Muscle layer of duodenum (tissue), 2 donors: ENCODE results near the gene POPDC2.

Experiments
- H3K27ac ChIP-seq: one replicate; pipeline ENCODE4 v1.7.0; 2013; ENCODE audit warnings: mild to moderate bottlenecking, low read length
- H3K27me3 ChIP-seq: one replicate; pipeline ENCODE4 v1.7.0; 2013; ENCODE audit warnings: low read depth, mild to moderate bottlenecking, control low read depth, low read length
- H3K36me3 ChIP-seq, 2 donors: one replicate each; pipeline ENCODE4 v1.7.0; 2013; ENCODE audit warnings: low read length in 2 of 2, control low read depth in 1 of 2, mild to moderate bottlenecking in 1 of 2; ENCODE audit not compliant: insufficient read depth in 2 of 2, control insufficient read depth in 1 of 2
- H3K4me1 ChIP-seq, 2 donors: one replicate each; pipeline ENCODE4 v1.7.0; 2013; ENCODE audit warnings: low read length in 2 of 2, mild to moderate bottlenecking in 2 of 2, control low read depth in 1 of 2, moderate library complexity in 1 of 2; ENCODE audit not compliant: insufficient read depth in 2 of 2, control insufficient read depth in 1 of 2
- H3K4me3 ChIP-seq, 2 donors: one replicate each; pipeline ENCODE4 v1.7.0; 2013; ENCODE audit warnings: low read length in 2 of 2, low read depth in 1 of 2, mild to moderate bottlenecking in 1 of 2
- H3K9me3 ChIP-seq, 2 donors: one replicate each; pipeline ENCODE4 v1.7.0; 2013; ENCODE audit warnings: low read length in 2 of 2, control low read depth in 1 of 2, mild to moderate bottlenecking in 1 of 2; ENCODE audit not compliant: control insufficient read depth in 1 of 2
- donor health status: healthy.

Gene POPDC2

DNA sequence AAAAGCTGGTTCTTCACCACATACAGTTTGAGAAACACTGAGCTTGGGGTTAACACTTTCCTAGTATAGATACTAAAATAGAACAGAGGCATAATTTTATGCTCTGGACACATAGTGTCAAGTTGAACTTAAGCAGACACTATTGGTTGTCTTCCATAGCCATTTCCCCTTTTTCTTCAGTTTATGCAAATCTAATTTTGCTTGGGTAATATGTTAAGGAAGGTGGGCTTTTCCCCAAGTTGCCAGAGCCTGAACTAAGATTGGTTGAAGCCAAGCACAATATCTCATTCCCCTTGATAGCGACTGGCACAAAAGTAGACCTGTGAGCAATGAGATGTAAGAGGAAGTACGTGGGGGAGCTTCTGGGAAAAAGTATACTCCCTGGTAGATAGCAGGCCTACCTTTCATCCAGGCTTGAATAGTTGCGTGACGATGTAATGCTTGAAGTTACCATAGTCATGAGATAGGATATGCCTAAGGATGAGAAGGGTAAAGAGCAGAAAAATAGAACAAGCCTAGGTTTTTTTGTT lies 4.5 kb upstream of the POPDC2 start:
- Histone ChIP-seq H3K36me3 (peaks cover 3 to 5% of the 10 kb centered on the region in 2 donors), H3K9me3 (no peaks in the 10 kb centered on the region), H3K27ac (peak overlapping the region; percentile 81), H3K4me1 (peaks cover 0 to 12% of the 10 kb centered on the region in 2 donors), H3K27me3 (no peaks in the 10 kb centered on the region), H3K4me3 (no peak overlapping the region)

DNA sequence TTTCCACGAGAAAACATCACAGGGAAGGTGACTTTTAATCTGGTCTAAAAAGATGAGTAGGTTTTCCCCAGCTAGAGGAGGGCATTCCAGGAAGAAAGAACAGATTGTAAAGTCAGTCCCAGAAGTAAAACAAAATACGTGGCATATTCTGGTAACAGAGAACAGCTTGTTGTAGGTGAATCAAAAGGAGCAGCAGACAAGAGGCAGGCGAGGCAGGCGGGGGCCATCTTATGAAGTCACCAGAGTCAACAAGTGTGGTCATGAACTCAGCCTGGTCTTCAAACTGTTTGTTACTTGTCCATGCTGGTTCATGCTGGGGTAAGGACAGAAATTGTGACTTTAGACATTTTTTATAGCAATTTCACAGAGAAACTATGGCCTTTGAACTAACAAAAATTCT lies 4.0 kb upstream of the POPDC2 start:
- Histone ChIP-seq H3K4me1 (peaks cover 0 to 12% of the 10 kb centered on the region in 2 donors), H3K36me3 (peaks cover 3 to 4% of the 10 kb centered on the region in 2 donors), H3K27ac (peak overlapping the region; percentile 81), H3K4me3 (no peak overlapping the region), H3K27me3 (no peaks in the 10 kb centered on the region), H3K9me3 (no peaks in the 10 kb centered on the region)

- Histone ChIP-seq H3K9me3 (no peaks in the 10 kb centered on the region), H3K27ac (peak overlapping the region; percentile 81), H3K27me3 (no peaks in the 10 kb centered on the region), H3K36me3 (peaks cover 0 to 3% of the 10 kb centered on the region in 2 donors), H3K4me3 (no peak overlapping the region), H3K4me1 (peaks cover 0 to 12% of the 10 kb centered on the region in 2 donors)
Measured at GRCh38 chr3:119663885-119664284, 3.5 kb upstream of the POPDC2 start.

GRCh38 chr3:119662604-119663373 lies 2.4 kb upstream of the POPDC2 start:
- Histone ChIP-seq H3K4me1 (peaks cover 0 to 12% of the 10 kb centered on the region in 2 donors), H3K27ac (peak overlapping the region; percentile 81), H3K27me3 (no peaks in the 10 kb centered on the region), H3K36me3 (no peaks in the 10 kb centered on the region), H3K4me3 (no peak overlapping the region), H3K9me3 (no peaks in the 10 kb centered on the region)

DNA sequence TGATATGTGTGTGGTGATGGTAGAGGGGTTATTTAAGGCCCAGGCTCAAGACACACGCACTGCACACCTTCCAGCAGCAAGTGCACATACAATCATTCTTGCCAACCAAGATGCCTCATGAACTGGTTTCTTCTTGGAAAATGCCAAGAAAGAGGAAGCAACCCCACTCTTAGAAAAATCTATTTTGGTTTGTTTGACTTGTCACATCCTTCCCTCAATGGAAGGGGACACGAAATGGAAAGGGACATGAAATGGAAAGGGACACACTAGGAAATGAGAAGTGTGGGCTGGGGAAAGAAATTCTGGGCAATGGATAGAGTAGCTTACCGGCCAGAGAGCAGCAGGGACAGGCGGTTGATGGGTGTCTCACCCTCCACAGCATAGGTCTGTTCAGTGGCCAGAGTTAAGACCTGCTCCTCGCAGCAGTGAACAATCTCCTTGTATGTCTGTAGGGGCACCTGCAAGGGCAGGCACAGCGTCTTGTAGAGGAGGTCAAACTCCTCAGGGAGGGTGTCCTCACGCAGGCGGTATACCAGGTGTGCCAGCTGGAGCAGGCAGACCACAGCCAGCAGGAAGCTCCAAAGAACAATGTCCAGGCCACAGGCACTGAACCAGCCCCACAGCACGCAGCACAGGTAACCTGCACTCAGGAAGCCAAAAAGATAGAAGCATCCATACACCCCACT lies 640 bp downstream of the POPDC2 start:
- no peaks in the 10 kb centered on the region for H3K27me3 ChIP-seq
- H3K36me3 ChIP-seq, result peaks cover 0 to 3% of the 10 kb centered on the region in 2 donors
- H3K4me1 ChIP-seq, result peaks cover 0 to 12% of the 10 kb centered on the region in 2 donors
- peak overlapping the region; percentile 56 to 63 for H3K4me3 ChIP-seq
- peak overlapping the region; percentile 78 for H3K27ac ChIP-seq
- no peaks in the 10 kb centered on the region for H3K9me3 ChIP-seq

GRCh38 chr3:119658994-119659393 lies 1.4 kb downstream of the POPDC2 start:
- H3K27me3 ChIP-seq, result no peaks in the 10 kb centered on the region
- peak overlapping the region; percentile 78 for H3K27ac ChIP-seq
- H3K36me3 ChIP-seq, result peaks cover 0 to 6% of the 10 kb centered on the region in 2 donors
- peaks cover 0 to 12% of the 10 kb centered on the region in 2 donors for H3K4me1 ChIP-seq
- H3K4me3 ChIP-seq, result peak overlapping the region; percentile 56 to 63
- no peaks in the 10 kb centered on the region for H3K9me3 ChIP-seq

DNA sequence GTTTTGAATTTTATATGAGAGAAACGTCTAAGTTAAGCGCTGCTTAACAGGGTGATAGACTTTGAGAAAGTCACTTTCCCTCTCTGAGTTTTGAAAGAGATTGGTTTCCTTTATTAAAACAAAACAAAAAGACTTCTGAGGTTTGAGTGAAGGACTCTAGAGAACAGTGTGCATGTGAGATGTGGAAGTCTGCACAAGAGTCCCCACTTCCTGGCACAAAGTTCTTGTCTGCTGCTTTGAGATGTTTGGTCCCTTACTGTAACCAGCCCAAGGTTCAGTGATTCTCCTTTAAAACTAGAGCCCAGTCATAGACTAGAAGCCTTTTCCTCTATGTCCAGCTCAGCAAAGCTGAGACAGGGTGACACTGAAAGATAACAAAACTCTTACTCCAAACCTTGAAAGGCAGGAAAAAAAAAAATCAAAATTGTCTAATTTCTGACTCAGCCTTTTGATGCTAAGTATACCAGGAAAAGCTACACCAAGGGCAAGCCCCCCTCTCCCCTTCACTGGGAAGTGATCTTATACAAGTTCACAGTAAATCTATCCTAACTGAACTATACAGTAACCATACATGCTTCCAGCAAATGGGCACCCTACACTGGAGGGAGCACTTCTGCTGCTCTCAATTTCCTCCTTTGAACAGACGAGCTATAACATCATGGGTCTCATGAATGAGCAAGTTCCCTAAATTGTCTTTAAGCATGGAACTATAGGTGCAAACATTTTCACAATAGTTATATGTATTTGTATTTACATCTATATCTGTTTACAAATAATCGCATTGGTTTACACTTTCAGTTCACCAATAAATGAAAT lies 2.3 kb downstream of the POPDC2 start:
- H3K9me3 ChIP-seq, result no peaks in the 10 kb centered on the region
- peak overlapping the region; percentile 56 to 63 for H3K4me3 ChIP-seq
- peaks cover 0 to 13% of the 10 kb centered on the region in 2 donors for H3K36me3 ChIP-seq
- peak overlapping the region; percentile 78 for H3K27ac ChIP-seq
- no peaks in the 10 kb centered on the region for H3K27me3 ChIP-seq
- peaks cover 0 to 10% of the 10 kb centered on the region in 2 donors for H3K4me1 ChIP-seq

GRCh38 chr3:119653876-119654275 lies 6.5 kb downstream of the POPDC2 start:
- Histone ChIP-seq H3K27me3 (no peaks in the 10 kb centered on the region), H3K4me1 (peaks cover 0 to 24% of the 10 kb centered on the region in 2 donors), H3K4me3 (no peak overlapping the region), H3K27ac (no peak overlapping the region), H3K9me3 (no peaks in the 10 kb centered on the region), H3K36me3 (peaks cover 0 to 21% of the 10 kb centered on the region in 2 donors)

- no peaks in the 10 kb centered on the region for H3K9me3 ChIP-seq
- H3K4me3 ChIP-seq, result no peak overlapping the region
- no peaks in the 10 kb centered on the region for H3K27me3 ChIP-seq
- peaks cover 0 to 35% of the 10 kb centered on the region in 2 donors for H3K4me1 ChIP-seq
- H3K36me3 ChIP-seq, result peaks cover 0 to 32% of the 10 kb centered on the region in 2 donors
- no peak overlapping the region for H3K27ac ChIP-seq
Measured at GRCh38 chr3:119652306-119653033, 7.9 kb downstream of the POPDC2 start.

DNA sequence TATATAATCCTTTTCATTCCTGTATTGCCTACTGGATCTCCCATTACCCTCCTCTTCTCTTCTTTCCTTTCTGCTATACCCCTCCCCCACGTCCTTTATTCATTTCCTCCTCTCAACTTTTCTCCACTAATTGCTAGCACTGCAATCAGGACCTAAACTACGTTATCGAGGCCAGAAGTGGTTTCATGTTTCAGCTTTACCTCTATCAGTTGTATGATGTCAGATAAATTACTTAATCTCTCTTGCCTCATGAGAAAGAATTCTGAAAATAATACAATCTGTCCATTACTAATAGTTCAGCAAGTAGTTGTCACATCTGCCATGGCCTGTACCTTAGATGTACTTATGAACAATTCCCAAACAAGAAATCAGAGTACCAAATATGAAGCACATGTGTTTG lies 10.6 kb downstream of the POPDC2 start:
- Histone ChIP-seq H3K36me3 (peaks cover 8 to 35% of the 10 kb centered on the region in 2 donors), H3K27ac (no peak overlapping the region), H3K9me3 (no peaks in the 10 kb centered on the region), H3K4me1 (peaks cover 9 to 35% of the 10 kb centered on the region in 2 donors), H3K27me3 (no peaks in the 10 kb centered on the region), H3K4me3 (no peak overlapping the region)
